K562 (cell line): ENCODE data around the gene MCC. TPM values are rescaled to one million over a fixed set of nuclear protein-coding genes. Genes with fewer than 3 reads are reported as not detected.

ENCODE experiments used
- FUS ChIP-seq: fragments of 200-400 bp; formaldehyde crosslinking; optimal IDR thresholded peaks from 2 replicates; pipeline ENCODE3; 2017; ENCODE audit warnings: low read depth, low read length
- GABPB2 ChIP-seq: fragments of 250-450 bp; sonication (Bioruptor Pico); conservative IDR thresholded peaks from 2 replicates; pipeline ENCODE4 v1.5.1; 2021; ENCODE audit warnings: mild to moderate bottlenecking
- NR4A1 ChIP-seq, 2 experiments: fragments of 250-450 bp in 1 of 2; fragments of 450-650 bp in 1 of 2; sonication (Bioruptor Pico) in 1 of 2; IDR thresholded peaks; 2 replicates each; pipeline versions ENCODE4 v1.4.0 to v1.6.1; 2016 to 2020; ENCODE audit warnings: mild to moderate bottlenecking in 2 of 2, missing compliant biosample characterization in 1 of 2, missing genetic modification characterization in 1 of 2, moderate library complexity in 1 of 2
- PRDM10 ChIP-seq: fragments of 450-650 bp; IDR thresholded peaks from 2 replicates; pipeline ENCODE4 v1.6.1; 2018; ENCODE audit not compliant: partially characterized antibody
- YY1 ChIP-seq, 3 experiments: IDR thresholded peaks; 2 replicates each; pipeline ENCODE4 v1.6.1; 2011; ENCODE audit warnings: low read length in 2 of 3, mild to moderate bottlenecking in 2 of 3, moderate library complexity in 2 of 3, borderline replicate concordance in 1 of 3, control low read depth in 1 of 3, low read depth in 1 of 3; ENCODE audit not compliant: insufficient read depth in 3 of 3, insufficient replicate concordance in 2 of 3, control insufficient read depth in 1 of 3, insufficient read length in 1 of 3; ENCODE audit errors: extremely low read depth in 1 of 3
- ZBTB11 ChIP-seq, 3 experiments: fragments of 200-800 bp in 1 of 3; fragments of 250-450 bp in 1 of 3; fragments of 450-650 bp in 1 of 3; sonication (Bioruptor Pico) in 1 of 3; sonication (Bioruptor generic) in 1 of 3; formaldehyde crosslinking in 1 of 3; IDR thresholded peaks; 2 replicates each; pipeline versions ENCODE4 v1.6.1 to v1.8.0; 2016 to 2022; ENCODE audit warnings: mild to moderate bottlenecking in 2 of 3, missing genetic modification characterization in 2 of 3, missing compliant biosample characterization in 1 of 3, moderate library complexity in 1 of 3
- ZBTB2 ChIP-seq: fragments of 450-650 bp; IDR thresholded peaks from 2 replicates; pipeline ENCODE4 v1.6.1; 2016; ENCODE audit warnings: antibody characterized with exemption
- ZSCAN29 ChIP-seq: fragments of 450-650 bp; IDR thresholded peaks from 2 replicates; pipeline ENCODE4 v1.6.1; 2017
- polyA plus RNA-seq, 8 experiments: library from polyadenylated mRNA; depleted of rRNA in 4 of 8; stranded (reverse) in 5 of 8; unstranded in 3 of 8; fragments of >200 nt; fragmentation: Nextera tagmentation in 2 of 8; fragmentation: Illumina TruSeq in 1 of 8; extraction: Ambion mirVana in 2 of 8; extraction: Trizol in 1 of 8; gene quantifications; 2 replicates each; pipeline versions ENCODE4 v1.2.1 to v1.2.3, GENCODE V29; 2011 to 2014; ENCODE audit warnings: inconsistent platforms in 1 of 8, missing spikeins in 1 of 8
- total RNA-seq, 7 experiments: library from RNA; depleted of rRNA in 6 of 7; stranded (reverse); fragments of >200 nt in 6 of 7; fragmentation: Illumina TruSeq in 2 of 7; extraction: Trizol in 2 of 7; gene quantifications; 2 replicates each; pipeline versions ENCODE4 v1.2.1 to v1.2.3, GENCODE V29; 2011 to 2021; ENCODE audit warnings: low replicate concordance in 1 of 7
- TF ChIP-seq, protein P1 (sequence below), 2 experiments: fragments of 450-650 bp; conservative IDR thresholded peaks; 2 replicates each; pipeline ENCODE4 v1.6.1; 2017; ENCODE audit warnings: mild to moderate bottlenecking in 2 of 2, moderate library complexity in 2 of 2
- TF ChIP-seq, protein P2 (sequence below), 2 experiments: IDR thresholded peaks; 2 replicates each; pipeline ENCODE4 v1.6.1; 2011; ENCODE audit warnings: borderline replicate concordance in 1 of 2, control low read depth in 1 of 2, low read depth in 1 of 2, low read length in 1 of 2, mild to moderate bottlenecking in 1 of 2, mixed read lengths in 1 of 2, moderate library complexity in 1 of 2; ENCODE audit not compliant: insufficient read depth in 1 of 2, insufficient read length in 1 of 2, poor library complexity in 1 of 2, severe bottlenecking in 1 of 2; ENCODE audit errors: extremely low read depth in 1 of 2

MCC gene
- total and polyA plus RNA-seq, 9 of the 15 experiments (the other 6 are each of a cell fraction or from before 2014, with no cell fraction given) = 0.04 to 0.24 (median 0.06) TPM; not detected in 1

DNA sequence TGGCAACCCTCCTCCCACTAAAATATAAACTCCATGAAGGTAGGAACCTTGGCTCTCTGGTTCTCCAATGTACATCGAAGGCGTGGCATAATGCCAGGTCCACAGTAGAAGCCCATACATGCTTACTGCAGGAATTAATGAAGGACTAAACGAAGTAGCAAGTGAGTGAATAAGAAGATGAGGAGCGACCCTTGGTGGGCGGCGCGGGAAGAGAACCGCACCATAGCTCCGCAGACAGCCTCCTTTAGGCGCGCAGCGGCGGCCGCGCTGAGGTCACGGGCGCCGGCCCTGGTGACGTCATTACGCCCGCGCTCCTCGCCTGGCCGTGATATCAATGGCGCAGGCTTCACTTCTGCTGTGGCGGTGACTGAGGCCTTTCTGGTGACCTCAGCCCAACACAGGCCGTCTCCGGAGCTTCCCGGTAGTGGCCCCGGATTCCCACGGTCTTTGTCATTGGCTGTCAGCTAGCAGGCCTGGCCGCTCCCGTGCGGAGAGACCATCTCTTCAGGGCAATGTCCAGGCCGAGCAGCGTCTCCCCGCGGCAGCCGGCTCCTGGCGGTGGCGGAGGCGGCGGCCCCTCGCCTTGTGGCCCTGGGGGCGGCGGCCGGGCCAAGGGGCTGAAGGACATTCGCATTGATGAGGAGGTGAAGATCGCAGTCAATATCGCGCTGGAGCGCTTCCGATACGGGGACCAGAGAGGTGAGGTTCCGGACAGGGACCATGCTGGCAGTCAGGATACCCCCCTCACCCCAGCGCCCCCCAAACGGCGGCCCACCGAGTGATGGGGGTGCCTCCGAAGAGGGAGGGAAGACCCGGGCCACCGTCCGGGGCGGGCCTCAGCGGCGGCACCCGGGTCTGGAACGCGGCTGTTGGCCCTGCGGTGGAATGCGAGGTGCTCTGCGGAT, 25.4 kb upstream of the MCC start, which contains the start of gene YTHDC2 (continued):
- TF ChIP-seq ZBTB2 = peak; percentile 97
- TF ChIP-seq ZSCAN29 = no peak
- TF ChIP-seq ZBTB11 (CRISPR knock-in tag; IDR thresholded peaks at IDR 0.05) = 0 out of 6 replicates have a peak, but pooled peaks of 1 of the 3 experiments have one; percentile 27
- TF ChIP-seq NR4A1 (CRISPR knock-in tag; IDR thresholded peaks at IDR 0.05) = no peak
- TF ChIP-seq NR4A1 (tag; IDR thresholded peaks at IDR 0.05) = 0 out of 2 replicates have a peak, but pooled peaks have one; percentile 49
- TF ChIP-seq, protein P1, sequence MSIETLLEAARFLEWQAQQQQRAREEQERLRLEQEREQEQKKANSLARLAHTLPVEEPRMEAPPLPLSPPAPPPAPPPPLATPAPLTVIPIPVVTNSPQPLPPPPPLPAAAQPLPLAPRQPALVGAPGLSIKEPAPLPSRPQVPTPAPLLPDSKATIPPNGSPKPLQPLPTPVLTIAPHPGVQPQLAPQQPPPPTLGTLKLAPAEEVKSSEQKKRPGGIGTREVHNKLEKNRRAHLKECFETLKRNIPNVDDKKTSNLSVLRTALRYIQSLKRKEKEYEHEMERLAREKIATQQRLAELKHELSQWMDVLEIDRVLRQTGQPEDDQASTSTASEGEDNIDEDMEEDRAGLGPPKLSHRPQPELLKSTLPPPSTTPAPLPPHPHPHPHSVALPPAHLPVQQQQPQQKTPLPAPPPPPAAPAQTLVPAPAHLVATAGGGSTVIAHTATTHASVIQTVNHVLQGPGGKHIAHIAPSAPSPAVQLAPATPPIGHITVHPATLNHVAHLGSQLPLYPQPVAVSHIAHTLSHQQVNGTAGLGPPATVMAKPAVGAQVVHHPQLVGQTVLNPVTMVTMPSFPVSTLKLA (conservative IDR thresholded peaks at IDR 0.05) = peak in 1 of 2 experiments; percentile 67; a peak in 2 of 4 replicates
- peak; percentile 55 for TF ChIP-seq PRDM10
- TF ChIP-seq, protein P2, sequence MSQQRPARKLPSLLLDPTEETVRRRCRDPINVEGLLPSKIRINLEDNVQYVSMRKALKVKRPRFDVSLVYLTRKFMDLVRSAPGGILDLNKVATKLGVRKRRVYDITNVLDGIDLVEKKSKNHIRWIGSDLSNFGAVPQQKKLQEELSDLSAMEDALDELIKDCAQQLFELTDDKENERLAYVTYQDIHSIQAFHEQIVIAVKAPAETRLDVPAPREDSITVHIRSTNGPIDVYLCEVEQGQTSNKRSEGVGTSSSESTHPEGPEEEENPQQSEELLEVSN (IDR thresholded peaks at IDR 0.05; ENCODE audit: borderline replicate concordance in 1 of 2, extremely low read depth in 1 of 2, insufficient read depth in 1 of 2, insufficient read length in 1 of 2, low read depth in 1 of 2, low read length in 1 of 2, poor library complexity in 1 of 2, severe bottlenecking in 1 of 2) = peak; percentile 62 to 75
- TF ChIP-seq YY1 (IDR thresholded peaks at IDR 0.05; ENCODE audit: borderline replicate concordance in 1 of 3, control insufficient read depth in 1 of 3, extremely low read depth in 1 of 3, insufficient read depth in 3 of 3, insufficient read length in 1 of 3, insufficient replicate concordance in 2 of 3, low read depth in 1 of 3, low read length in 2 of 3) = peak; percentile 69 to 93 (median 88)
- no peak for TF ChIP-seq FUS
- TF ChIP-seq GABPB2 (CRISPR knock-in tag) = no peak
